GM13977 (cell line): Measurements from ENCODE around the gene RPP14.

Experiments
- DNase-seq: peaks from one replicate; pipeline ENCODE4 v3.0.0; 2012; ENCODE audit warnings: low spot score
- CTCF ChIP-seq: IDR thresholded peaks from 2 replicates; pipeline ENCODE4 v1.5.1; 2012; ENCODE audit warnings: mild to moderate bottlenecking, control low read depth; ENCODE audit not compliant: insufficient read depth; ENCODE audit errors: extremely low read depth, missing control alignments
- in situ Hi-C: fragments of 300-500 bp; cut with MboI; formaldehyde crosslinking; loops from one replicate; pipeline ENCODE4 v1.12.0; 2022; ENCODE audit warnings: low sequenced_read_pairs, low pct_unique_long_range_greater_than_20kb, mixed read lengths, inconsistent platforms; ENCODE audit not compliant: unreplicated experiment

Gene RPP14

GRCh38 chr3:58346368-58346767 is 40.3 kb downstream of the RPP14 start:
- TF ChIP-seq CTCF: no peak
- DNase-seq: no peak
- in situ Hi-C loops: no loop called here

GRCh38 chr3:58347984-58348383 is 41.9 kb downstream of the RPP14 start:
- TF ChIP-seq CTCF: no peak
- no peak for DNase-seq
- in situ Hi-C loops: no loop called here

GRCh38 chr3:58349792-58350626 is 44.0 kb downstream of the RPP14 start:
- DNase-seq: peak; percentile 64
- TF ChIP-seq CTCF: no peak
- in situ Hi-C loops: no loop called here

- in situ Hi-C loops: no loop called here
- DNase-seq: no peak
- TF ChIP-seq CTCF: no peak
Observed at GRCh38 chr3:58350627-58351013, 44.6 kb downstream of the RPP14 start.

- in situ Hi-C loops: no loop called here
- DNase-seq: no peak
- no peak for TF ChIP-seq CTCF
Observed at GRCh38 chr3:58351920-58352319, 45.9 kb downstream of the RPP14 start.

- no peak for DNase-seq
- in situ Hi-C loops: no loop called here
- TF ChIP-seq CTCF: no peak
Observed at GRCh38 chr3:58352626-58353025, 46.6 kb downstream of the RPP14 start.
